HG03064 (cell line): ENCODE measurements around the gene LAT.
"Not testable (repeated sequence)": the region's sequence is repeated elsewhere in the genome, so short reads cannot be mapped to it uniquely, and the experiment has no call there.

ENCODE experiments used
- ATAC-seq: cut with Tn5 transposase; IDR thresholded peaks from one replicate; pipeline ENCODE4 v1.9.1; 2021; ENCODE audit warnings: low read depth; ENCODE audit not compliant: unreplicated experiment

The LAT gene

DNA sequence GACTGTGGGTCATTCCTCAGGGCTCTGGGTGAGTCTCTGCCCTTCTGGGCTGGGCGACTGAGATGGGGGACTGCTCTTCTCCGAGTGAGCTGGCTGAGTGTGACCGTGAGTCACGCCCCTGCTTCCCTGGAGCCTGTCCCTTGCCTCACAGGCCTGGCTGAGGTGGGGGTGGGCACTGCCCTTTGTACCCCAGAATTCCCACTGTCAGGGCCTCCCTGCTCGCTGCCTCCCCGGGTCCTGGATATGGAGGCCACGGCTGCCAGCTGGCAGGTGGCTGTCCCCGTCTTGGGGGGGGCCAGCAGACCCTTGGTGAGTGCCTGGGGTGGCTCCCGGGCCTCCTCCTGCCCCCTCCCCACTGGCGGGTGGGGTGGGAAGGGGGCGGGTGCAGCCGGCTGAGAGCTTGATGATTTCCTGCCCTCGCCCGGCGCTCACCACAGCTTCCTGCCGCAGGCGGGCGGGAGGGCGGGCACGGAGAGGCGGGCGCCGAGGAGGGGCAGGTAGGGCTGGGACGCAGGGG lies at the start of gene LAT:
TSS of gene LAT (plus strand) at position 434 of the 517 bp plus-strand sequence. CDS start 366 bp downstream, outside the sequence.
- ATAC-seq, result no peak

- ATAC-seq, result no peak
Observed at GRCh38 chr16:28935346-28935745, 49.5 kb upstream of the LAT start.

- no peak for ATAC-seq
Observed at GRCh38 chr16:28935924-28936783, 48.7 kb upstream of the LAT start.

DNA sequence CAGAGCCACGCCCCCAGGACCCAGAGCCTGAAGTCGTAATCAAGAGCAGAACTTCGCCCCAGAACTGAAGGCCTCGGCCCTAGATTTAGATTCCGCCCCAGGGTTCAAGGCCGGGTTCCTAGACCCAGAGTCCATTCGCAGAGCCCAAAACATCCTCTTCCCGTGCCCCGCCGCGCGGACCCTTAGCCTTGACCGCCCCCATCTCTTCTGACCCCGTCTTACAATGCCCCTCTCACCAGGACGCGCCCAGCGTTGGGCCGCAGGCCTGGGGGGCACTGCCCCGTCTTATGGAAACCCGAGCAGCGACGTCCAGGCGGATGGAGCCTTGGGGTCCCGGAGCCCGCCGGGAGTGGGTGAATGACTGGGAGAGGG lies 48.1 kb upstream of the LAT start:
- no peak for ATAC-seq

DNA sequence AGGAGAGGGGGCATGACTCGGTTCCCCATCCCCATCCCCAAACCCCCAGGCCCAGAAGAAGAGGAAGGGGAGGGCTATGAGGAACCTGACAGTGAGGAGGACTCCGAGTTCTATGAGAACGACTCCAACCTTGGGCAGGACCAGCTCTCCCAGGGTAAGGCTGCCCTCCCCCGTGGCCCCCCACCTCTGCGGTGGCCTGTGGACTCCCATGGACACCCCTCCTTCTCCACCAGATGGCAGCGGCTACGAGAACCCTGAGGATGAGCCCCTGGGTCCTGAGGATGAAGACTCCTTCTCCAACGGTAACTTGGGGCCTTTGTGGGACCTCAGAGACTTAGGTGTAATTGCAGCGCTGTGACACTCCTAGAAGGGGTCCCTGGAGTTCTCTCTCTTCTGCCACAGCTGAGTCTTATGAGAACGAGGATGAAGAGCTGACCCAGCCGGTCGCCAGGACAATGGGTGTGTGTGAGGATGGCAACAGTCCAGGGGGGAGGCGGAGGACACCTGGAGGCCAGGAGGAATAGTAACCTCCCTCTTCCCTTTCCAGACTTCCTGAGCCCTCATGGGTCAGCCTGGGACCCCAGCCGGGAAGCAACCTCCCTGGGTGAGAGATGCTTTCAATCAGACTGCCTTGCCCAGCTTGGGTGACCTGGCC lies 47.5 kb upstream of the LAT start:
- no peak for ATAC-seq

- no peak for ATAC-seq
Observed at GRCh38 chr16:28938721-28939120, 46.1 kb upstream of the LAT start.

GRCh38 chr16:28939825-28940224 lies 45.0 kb upstream of the LAT start:
- ATAC-seq, result not testable (repeated sequence)

DNA sequence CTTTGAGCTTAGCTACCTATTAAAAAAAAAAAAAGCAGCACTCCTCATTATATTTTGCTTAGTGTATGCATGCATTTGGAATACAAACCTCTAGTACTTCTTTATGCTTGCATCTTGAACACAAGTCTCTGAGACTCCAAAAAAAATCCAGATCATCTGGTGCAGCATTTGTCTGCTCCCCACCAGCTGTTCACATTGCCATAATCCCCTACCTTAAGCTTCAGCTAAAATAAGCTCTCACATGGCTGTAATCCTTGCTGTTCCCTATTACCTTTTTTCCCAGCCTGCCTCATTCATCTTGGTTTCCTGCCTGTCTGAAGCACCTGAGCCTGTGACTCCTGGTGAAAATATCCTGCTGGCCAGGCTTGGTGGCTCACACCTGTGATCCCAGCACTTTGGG lies 41.6 kb upstream of the LAT start:
- ATAC-seq, result no peak

DNA sequence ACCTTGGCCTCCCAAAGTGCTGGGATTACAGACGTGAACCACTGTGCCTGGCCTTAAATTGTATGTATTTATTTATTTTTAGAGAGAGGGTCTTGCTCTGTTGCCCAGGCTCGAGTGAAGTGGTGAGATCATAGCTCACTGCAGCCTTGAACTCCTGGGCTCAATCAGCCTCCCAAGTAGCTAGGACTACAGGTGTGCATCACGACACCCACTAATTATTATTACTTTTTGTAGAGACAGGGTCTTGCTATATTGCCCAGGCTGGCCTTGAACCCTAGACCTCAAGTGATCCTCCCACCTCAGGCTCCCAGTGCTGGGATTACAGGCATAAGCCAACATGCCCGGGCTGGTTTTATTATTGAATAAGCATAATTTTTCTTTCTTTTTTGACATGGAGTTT lies 38.2 kb upstream of the LAT start:
- ATAC-seq, result no peak

GRCh38 chr16:28950648-28951409 lies 34.0 kb upstream of the LAT start, which contains the start of gene NFATC2IP:
TSS of gene NFATC2IP (plus strand) at chr16:28950937. CDS start at chr16:28951012, 75 bp downstream.
- peak; percentile 83 for ATAC-seq

- peak; percentile 7 for ATAC-seq
Observed at GRCh38 chr16:28951410-28951943, 33.4 kb upstream of the LAT start.

GRCh38 chr16:28958216-28958615 lies 26.6 kb upstream of the LAT start:
- ATAC-seq, result no peak

GRCh38 chr16:28958836-28959235 lies 26.0 kb upstream of the LAT start:
- no peak for ATAC-seq

DNA sequence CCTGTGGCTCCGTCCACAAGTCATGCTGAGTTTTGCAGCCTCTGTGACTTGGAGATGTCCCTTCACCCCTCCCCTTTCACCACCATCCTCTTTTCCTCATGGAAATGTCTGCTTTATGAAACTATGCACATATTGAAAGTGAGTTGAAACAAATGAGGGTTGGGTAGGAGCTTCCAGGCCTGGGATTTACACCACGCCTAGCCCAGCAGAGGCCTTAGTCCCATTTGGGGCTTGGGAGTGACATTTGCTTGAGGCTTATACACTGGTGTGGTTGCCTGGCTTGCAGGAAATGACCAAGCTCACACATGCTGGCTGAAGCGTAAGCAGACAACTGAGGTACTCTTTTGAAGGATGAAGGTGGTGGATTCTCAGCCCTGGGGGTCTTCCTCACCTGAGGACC lies 20.8 kb upstream of the LAT start:
- ATAC-seq, result no peak

- ATAC-seq, result no peak
Observed at GRCh38 chr16:28964496-28964895, 20.4 kb upstream of the LAT start.

GRCh38 chr16:28967156-28967555 lies 17.7 kb upstream of the LAT start:
- ATAC-seq, result no peak

GRCh38 chr16:28969696-28970095 lies 15.2 kb upstream of the LAT start:
- ATAC-seq, result not testable (repeated sequence)

GRCh38 chr16:28974007-28974436 lies 10.8 kb upstream of the LAT start:
- ATAC-seq, result no peak

- ATAC-seq, result peak; percentile 66
Observed at GRCh38 chr16:28974437-28975157, 10.3 kb upstream of the LAT start, which contains the start of gene SPNS1. TSS of gene SPNS1 (plus strand) at chr16:28974778. CDS start at chr16:28975152, 374 bp downstream.

GRCh38 chr16:28975158-28975599 lies 9.7 kb upstream of the LAT start:
- peak; percentile 7 for ATAC-seq
